C4-2B (cell line): Measurements from ENCODE around the gene SP1.

Experiments used
- CTCF ChIP-seq: fragments of 450-650 bp; conservative IDR thresholded peaks from 2 replicates; pipeline ENCODE4 v1.5.1; 2017; ENCODE audit warnings: mild to moderate bottlenecking
- ZFX ChIP-seq: fragments of 450-650 bp; IDR thresholded peaks from 2 replicates; pipeline ENCODE4 v1.6.1; 2017

GRCh38 chr12:53378222-53378621 is 1.8 kb upstream of the SP1 start:
- TF ChIP-seq CTCF (no peak), ZFX (no peak)
